ENCODE data around the gene TINAGL1.

- TF ChIP-seq, protein P1, sequence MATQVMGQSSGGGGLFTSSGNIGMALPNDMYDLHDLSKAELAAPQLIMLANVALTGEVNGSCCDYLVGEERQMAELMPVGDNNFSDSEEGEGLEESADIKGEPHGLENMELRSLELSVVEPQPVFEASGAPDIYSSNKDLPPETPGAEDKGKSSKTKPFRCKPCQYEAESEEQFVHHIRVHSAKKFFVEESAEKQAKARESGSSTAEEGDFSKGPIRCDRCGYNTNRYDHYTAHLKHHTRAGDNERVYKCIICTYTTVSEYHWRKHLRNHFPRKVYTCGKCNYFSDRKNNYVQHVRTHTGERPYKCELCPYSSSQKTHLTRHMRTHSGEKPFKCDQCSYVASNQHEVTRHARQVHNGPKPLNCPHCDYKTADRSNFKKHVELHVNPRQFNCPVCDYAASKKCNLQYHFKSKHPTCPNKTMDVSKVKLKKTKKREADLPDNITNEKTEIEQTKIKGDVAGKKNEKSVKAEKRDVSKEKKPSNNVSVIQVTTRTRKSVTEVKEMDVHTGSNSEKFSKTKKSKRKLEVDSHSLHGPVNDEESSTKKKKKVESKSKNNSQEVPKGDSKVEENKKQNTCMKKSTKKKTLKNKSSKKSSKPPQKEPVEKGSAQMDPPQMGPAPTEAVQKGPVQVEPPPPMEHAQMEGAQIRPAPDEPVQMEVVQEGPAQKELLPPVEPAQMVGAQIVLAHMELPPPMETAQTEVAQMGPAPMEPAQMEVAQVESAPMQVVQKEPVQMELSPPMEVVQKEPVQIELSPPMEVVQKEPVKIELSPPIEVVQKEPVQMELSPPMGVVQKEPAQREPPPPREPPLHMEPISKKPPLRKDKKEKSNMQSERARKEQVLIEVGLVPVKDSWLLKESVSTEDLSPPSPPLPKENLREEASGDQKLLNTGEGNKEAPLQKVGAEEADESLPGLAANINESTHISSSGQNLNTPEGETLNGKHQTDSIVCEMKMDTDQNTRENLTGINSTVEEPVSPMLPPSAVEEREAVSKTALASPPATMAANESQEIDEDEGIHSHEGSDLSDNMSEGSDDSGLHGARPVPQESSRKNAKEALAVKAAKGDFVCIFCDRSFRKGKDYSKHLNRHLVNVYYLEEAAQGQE (IDR thresholded peaks at IDR 0.05; ENCODE audit: insufficient read depth in 1 of 2, low read depth in 2 of 2, low read length in 2 of 2), result no peak
- TF ChIP-seq POLR2AphosphoS5 (IDR thresholded peaks at IDR 0.05; ENCODE audit: low read depth, low read length) (no peak), TAF1 (IDR thresholded peaks at IDR 0.05; ENCODE audit: borderline replicate concordance, insufficient read depth, low read length) (no peak)
These were observed 46.2 kb upstream of the TINAGL1 start for GRCh38 chr1:31529999-31530684.
